HFFc6 (cell line): ENCODE data around the gene SIGLEC6. TPM values are rescaled to one million over a fixed set of nuclear protein-coding genes. Genes with fewer than 3 reads are reported as not detected.
A peak's percentile ranks its signal among the peaks of the same experiment; 100 is the strongest.

Experiments
- DNase-seq: peaks from one replicate; pipeline ENCODE4 v3.0.0-alpha.2; 2018
- H3K27ac Mint-ChIP-seq: 2 replicates; pipeline ENCODE4 v1.8.0; 2020; ENCODE audit warnings: mild to moderate bottlenecking, mixed read lengths
- H3K27me3 Mint-ChIP-seq: 2 replicates; pipeline ENCODE4 v1.8.0; 2021; ENCODE audit warnings: mild to moderate bottlenecking, moderate library complexity, mixed read lengths; ENCODE audit not compliant: insufficient read depth
- H3K36me3 Mint-ChIP-seq: 2 replicates; pipeline ENCODE4 v1.8.0; 2021; ENCODE audit warnings: low read depth, mixed read lengths
- H3K4me1 Mint-ChIP-seq: 2 replicates; pipeline ENCODE4 v1.8.0; 2020; ENCODE audit warnings: low read depth, mixed read lengths
- H3K4me3 Mint-ChIP-seq: 2 replicates; pipeline ENCODE4 v1.8.0; 2020; ENCODE audit warnings: mild to moderate bottlenecking, moderate library complexity, mixed read lengths
- H3K9me3 Mint-ChIP-seq: 2 replicates; pipeline ENCODE4 v1.8.0; 2020; ENCODE audit warnings: mild to moderate bottlenecking, mixed read lengths
- total RNA-seq, 6 experiments: library from RNA; stranded (reverse); fragmentation: NEBNext Ultra II Directional; extraction: Animal tissue kit (Norgen Biotek cat#: 25700); gene quantifications; 2 replicates in 1 of 6; 3 replicates in 5 of 6; pipeline ENCODE4 v1.2.3, GENCODE V29; 2021
- TF ChIP-seq, protein P1 (sequence below): fragments of 200-600 bp; sonication (generic); IDR thresholded peaks from 2 replicates; pipeline ENCODE4 v1.5.0; 2021; ENCODE audit warnings: antibody characterized with exemption, mild to moderate bottlenecking

SIGLEC6 gene
- total RNA-seq, 6 experiments from 2014 or later = not detected

DNA sequence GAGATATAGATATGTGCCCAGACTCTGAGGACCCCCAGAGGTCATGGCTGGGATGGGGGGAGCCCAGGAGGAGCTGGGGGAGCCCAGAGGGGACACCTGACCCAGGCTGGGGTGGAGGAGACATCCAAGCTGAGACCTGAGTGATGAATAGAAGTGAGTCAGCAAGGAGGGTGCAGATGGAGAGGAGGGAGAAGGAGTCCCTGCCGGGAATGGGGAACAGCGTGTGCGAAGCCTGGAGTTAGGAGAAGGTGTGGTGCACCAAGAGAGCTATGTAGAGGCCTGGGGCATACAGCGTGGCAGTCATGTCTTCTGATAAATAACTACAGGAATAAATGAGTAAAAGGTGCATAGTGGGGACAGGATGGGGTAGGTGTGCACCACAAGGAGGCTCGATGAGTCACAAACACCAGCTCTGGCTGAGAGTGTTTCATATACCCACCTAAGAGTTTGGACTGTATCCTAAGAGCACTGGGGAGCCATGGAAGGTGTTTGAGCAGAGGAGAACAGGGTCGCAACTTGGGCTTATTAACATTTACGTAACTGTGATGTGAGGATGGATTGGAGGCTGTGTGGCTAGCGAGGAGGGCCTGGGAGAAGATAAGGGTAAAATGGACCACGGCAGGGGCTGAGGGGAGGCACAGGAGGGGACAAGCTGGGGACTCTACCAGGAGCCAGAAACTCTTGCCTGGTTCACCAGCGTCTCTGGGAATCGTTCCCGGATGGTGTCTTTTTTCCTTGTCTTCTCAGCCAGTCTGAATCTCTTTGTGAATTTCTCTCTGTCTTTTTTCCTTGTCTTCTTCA is 51.7 kb downstream of the SIGLEC6 start:
- TF ChIP-seq, protein P1, sequence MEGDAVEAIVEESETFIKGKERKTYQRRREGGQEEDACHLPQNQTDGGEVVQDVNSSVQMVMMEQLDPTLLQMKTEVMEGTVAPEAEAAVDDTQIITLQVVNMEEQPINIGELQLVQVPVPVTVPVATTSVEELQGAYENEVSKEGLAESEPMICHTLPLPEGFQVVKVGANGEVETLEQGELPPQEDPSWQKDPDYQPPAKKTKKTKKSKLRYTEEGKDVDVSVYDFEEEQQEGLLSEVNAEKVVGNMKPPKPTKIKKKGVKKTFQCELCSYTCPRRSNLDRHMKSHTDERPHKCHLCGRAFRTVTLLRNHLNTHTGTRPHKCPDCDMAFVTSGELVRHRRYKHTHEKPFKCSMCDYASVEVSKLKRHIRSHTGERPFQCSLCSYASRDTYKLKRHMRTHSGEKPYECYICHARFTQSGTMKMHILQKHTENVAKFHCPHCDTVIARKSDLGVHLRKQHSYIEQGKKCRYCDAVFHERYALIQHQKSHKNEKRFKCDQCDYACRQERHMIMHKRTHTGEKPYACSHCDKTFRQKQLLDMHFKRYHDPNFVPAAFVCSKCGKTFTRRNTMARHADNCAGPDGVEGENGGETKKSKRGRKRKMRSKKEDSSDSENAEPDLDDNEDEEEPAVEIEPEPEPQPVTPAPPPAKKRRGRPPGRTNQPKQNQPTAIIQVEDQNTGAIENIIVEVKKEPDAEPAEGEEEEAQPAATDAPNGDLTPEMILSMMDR = no peak
- Mint-ChIP-seq H3K4me3 (no peak overlapping the region), H3K27ac (no peak overlapping the region), H3K27me3 (peaks cover 6% of the 10 kb centered on the region), H3K9me3 (peaks cover 20% of the 10 kb centered on the region), H3K4me1 (no peaks in the 10 kb centered on the region), H3K36me3 (no peaks in the 10 kb centered on the region)
- DNase-seq = no peak

DNA sequence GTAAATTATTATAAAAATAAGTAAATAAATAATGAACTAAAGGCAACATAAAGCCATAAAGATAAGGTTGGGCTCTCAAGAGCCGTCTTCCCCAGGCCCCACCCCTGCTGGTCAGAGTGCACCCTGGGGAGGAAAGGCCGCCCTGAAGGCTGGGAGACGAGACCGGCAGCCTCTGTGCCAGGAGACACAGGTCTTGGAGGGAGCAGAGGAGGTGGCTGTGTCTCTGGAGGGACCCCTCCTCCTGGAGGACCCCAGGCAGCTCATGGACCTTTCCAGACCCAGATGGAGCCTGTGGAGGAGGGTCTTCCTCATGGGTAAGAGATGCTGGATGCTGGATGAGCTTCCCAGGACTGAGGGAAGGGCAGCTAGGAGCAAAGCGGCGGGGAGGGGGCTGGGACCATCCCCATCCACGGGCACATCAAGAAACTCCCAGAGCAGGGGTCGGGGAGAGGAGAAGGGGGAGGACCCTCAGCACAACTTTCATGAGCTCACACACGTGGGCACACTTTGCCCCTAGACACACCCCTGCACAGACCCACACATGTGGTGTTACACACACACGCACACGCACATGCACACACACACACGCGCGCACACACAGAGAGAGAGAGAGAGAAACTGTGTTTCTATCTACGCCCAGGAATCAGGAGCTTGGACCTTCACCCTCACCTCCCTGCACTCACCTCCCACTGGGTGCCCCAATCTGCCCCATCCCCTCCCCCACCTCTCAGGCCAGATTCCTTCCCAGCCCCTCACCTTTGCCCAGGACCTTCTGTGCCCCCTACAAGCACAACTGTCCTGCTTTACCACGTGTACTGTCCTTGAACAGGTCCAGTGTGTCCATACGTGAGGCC is 52.9 kb downstream of the SIGLEC6 start, which contains the start of gene CEACAM18:
Gene CEACAM18 (plus strand): TSS at position 159 of the 854 bp plus-strand sequence.
- Mint-ChIP-seq H3K27me3 (peaks cover 6% of the 10 kb centered on the region), H3K9me3 (peaks cover 16% of the 10 kb centered on the region; the same call in 1 of the 2 replicates), H3K4me1 (no peaks in the 10 kb centered on the region), H3K27ac (no peak within 1 kb of the TSS), H3K4me3 (no peak within 1 kb of the TSS), H3K36me3 (no peaks in the 10 kb centered on the region)
- DNase-seq = no peak
- TF ChIP-seq, protein P1 = no peak

DNA sequence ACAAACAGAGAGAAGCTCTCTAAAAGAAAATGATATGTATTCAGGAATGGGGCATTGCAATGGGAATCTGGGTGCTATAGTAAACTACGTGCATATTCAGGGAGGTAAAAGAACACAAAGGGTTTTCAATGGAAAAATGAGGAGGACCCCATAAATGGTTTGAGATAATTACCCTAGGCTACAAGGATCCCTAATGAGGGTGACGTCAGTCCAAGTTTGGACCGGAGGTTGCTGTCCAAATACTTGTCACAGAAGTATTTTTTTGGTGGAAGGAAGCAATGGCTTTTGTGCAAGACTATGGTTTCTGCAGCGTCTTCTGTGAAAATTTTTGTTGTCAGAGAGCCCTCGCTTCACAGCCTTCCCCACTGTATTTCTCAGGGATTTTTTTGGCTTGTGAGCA is 54.1 kb downstream of the SIGLEC6 start:
- TF ChIP-seq, protein P1 = no peak
- peaks cover 5% of the 10 kb centered on the region for H3K27me3 Mint-ChIP-seq
- H3K9me3 Mint-ChIP-seq = peaks cover 16% of the 10 kb centered on the region; the same call in 1 of the 2 replicates
- H3K27ac Mint-ChIP-seq = no peak overlapping the region
- no peaks in the 10 kb centered on the region for H3K4me1 Mint-ChIP-seq
- no peak overlapping the region for H3K4me3 Mint-ChIP-seq
- DNase-seq = no peak
- no peaks in the 10 kb centered on the region for H3K36me3 Mint-ChIP-seq

DNA sequence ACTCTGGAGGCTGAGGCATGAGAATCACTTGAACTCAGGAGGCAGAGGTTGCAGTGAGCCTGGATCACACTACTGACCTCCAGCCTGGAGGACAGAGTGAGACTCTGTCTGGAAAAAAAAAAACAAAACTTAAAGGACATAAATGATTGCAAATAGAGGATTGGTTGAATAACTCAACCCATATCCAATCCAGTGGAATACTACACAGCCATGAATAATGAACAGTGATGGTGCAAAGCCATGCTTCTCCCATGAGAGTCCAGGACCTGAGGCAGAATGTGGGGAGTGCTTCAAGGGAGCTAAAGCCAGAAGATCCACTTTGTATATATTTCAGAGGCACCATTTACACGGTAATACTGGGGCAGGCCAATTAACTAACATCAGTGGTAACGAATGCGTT is 55.3 kb downstream of the SIGLEC6 start:
- H3K9me3 Mint-ChIP-seq = peaks cover 16% of the 10 kb centered on the region; the same call in 1 of the 2 replicates
- H3K4me1 Mint-ChIP-seq = no peaks in the 10 kb centered on the region
- peaks cover 5% of the 10 kb centered on the region for H3K27me3 Mint-ChIP-seq
- no peak overlapping the region for H3K27ac Mint-ChIP-seq
- H3K36me3 Mint-ChIP-seq = no peaks in the 10 kb centered on the region
- TF ChIP-seq, protein P1 = no peak
- H3K4me3 Mint-ChIP-seq = no peak overlapping the region
- no peak for DNase-seq

DNA sequence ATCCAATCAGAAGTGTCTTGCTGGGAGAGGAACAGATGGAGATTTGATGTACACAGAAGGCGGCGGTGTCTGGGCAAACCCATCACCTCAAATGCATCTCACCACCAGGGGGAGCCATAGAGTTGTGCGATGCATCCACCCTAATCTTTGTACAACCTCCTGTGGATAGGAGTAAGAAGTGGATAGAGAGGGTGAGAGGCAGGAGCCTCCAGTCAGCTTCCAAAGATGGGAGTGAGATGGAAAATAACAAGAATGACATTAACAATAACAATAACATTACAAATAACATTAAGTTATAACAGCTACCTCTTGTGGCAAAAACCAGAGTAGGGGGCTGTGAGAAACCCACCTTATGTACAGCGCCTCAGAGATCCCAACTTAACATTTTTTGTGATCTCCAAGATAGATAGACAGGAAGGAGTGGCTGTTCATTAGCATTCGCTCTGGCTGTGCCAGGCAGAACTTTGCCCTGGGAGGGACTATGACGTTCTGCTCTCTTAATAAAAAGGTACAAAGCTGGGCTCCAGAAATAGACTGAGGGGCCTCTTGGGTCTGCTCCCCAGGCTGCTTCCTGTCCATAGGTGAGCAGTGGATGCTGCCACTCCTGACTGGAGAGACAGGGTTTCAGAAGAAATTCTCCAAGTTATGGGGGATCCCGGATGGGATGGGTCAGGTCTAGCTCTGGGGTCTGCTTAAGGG is 58.3 kb downstream of the SIGLEC6 start:
- Mint-ChIP-seq H3K4me3 (no peak overlapping the region), H3K9me3 (no peaks in the 10 kb centered on the region), H3K36me3 (no peaks in the 10 kb centered on the region), H3K27ac (no peak overlapping the region), H3K27me3 (peaks cover 1% of the 10 kb centered on the region; the same call in 1 of the 2 replicates), H3K4me1 (no peaks in the 10 kb centered on the region)
- peak; percentile 58 for DNase-seq
- TF ChIP-seq, protein P1 = peak; percentile 98
